ENCODE results near the gene ZNF341. TPM values are rescaled to one million over a fixed set of nuclear protein-coding genes. Genes with fewer than 3 reads are reported as not detected.
"Not testable (repeated sequence)": the region's sequence is repeated elsewhere in the genome, so short reads cannot be mapped to it uniquely, and the experiment has no call there.

The ZNF341 gene
- total RNA-seq, 2 experiments from 2014 or later = 5.8 to 6.8 TPM

GRCh38 chr20:33689973-33690372 is 41.8 kb upstream of the ZNF341 start:
- CTCF ChIA-PET = interaction anchor here (0.6 to 0.7 kb wide), 3 partner anchors 23 to 247 kb away, joined by 4 to 5 read pairs (median 4); no protein-coding TSS in a partner anchor
- peak; percentile 83 for DNase-seq
- peaks cover 4% of the 10 kb centered on the region for H3K36me3 Mint-ChIP-seq (ENCODE audit: low read depth)
- no peaks in the 10 kb centered on the region for H3K27me3 Mint-ChIP-seq (ENCODE audit: low read depth)
- intact Hi-C loops (cut with micrococcal nuclease) = loop anchor here (1.0 to 5.0 kb wide), 2 partner anchors 30 to 87 kb away; partner anchors contain the start of gene PXMP4
- peak overlapping the region; percentile 25 for H3K4me3 Mint-ChIP-seq
- peak overlapping the region; percentile 76 for H3K27ac Mint-ChIP-seq
- H3K4me1 Mint-ChIP-seq (ENCODE audit: low read depth) = peaks cover 44% of the 10 kb centered on the region
- no peaks in the 10 kb centered on the region for H3K9me3 Mint-ChIP-seq

- Mint-ChIP-seq H3K27me3 (ENCODE audit: low read depth) (no peaks in the 10 kb centered on the region), H3K27ac (no peak overlapping the region), H3K9me3 (peaks cover under 1% of the 10 kb centered on the region), H3K4me3 (no peak overlapping the region), H3K4me1 (ENCODE audit: low read depth) (peaks cover 27% of the 10 kb centered on the region), H3K36me3 (ENCODE audit: low read depth) (no peaks in the 10 kb centered on the region)
- no peak for DNase-seq
- intact Hi-C loops (cut with micrococcal nuclease) = no loop called here
- CTCF ChIA-PET = no interaction called here
Observed at GRCh38 chr20:33693289-33693688, 38.5 kb upstream of the ZNF341 start.

GRCh38 chr20:33693741-33694638 is 37.8 kb upstream of the ZNF341 start:
- DNase-seq = no peak
- no peak overlapping the region for H3K4me3 Mint-ChIP-seq
- CTCF ChIA-PET = interaction anchor here (0.6 kb wide), 1 partner anchor 29 kb away, joined by 3 read pairs; no protein-coding TSS in a partner anchor
- no peaks in the 10 kb centered on the region for H3K36me3 Mint-ChIP-seq (ENCODE audit: low read depth)
- peaks cover 2% of the 10 kb centered on the region for H3K9me3 Mint-ChIP-seq
- peaks cover 20% of the 10 kb centered on the region for H3K4me1 Mint-ChIP-seq (ENCODE audit: low read depth)
- no peaks in the 10 kb centered on the region for H3K27me3 Mint-ChIP-seq (ENCODE audit: low read depth)
- intact Hi-C loops (cut with micrococcal nuclease) = no loop called here
- H3K27ac Mint-ChIP-seq = no peak overlapping the region

GRCh38 chr20:33694639-33695012 is 37.2 kb upstream of the ZNF341 start:
- CTCF ChIA-PET = interaction anchor here (0.6 to 2.1 kb wide), 2 partner anchors 26 to 28 kb away, joined by 3 to 8 read pairs; no protein-coding TSS in a partner anchor
- no peak overlapping the region for H3K4me3 Mint-ChIP-seq
- H3K36me3 Mint-ChIP-seq (ENCODE audit: low read depth) = no peaks in the 10 kb centered on the region
- no peak for DNase-seq
- no peak overlapping the region for H3K27ac Mint-ChIP-seq
- H3K27me3 Mint-ChIP-seq (ENCODE audit: low read depth) = no peaks in the 10 kb centered on the region
- peaks cover 3% of the 10 kb centered on the region for H3K9me3 Mint-ChIP-seq
- intact Hi-C loops (cut with micrococcal nuclease) = no loop called here
- peaks cover 14% of the 10 kb centered on the region for H3K4me1 Mint-ChIP-seq (ENCODE audit: low read depth)

- CTCF ChIA-PET = interaction anchor here (1.2 to 2.1 kb wide), 2 partner anchors 9 to 28 kb away, joined by 3 to 8 read pairs; no protein-coding TSS in a partner anchor
- Mint-ChIP-seq H3K9me3 (peaks cover 3% of the 10 kb centered on the region), H3K36me3 (ENCODE audit: low read depth) (no peaks in the 10 kb centered on the region), H3K4me1 (ENCODE audit: low read depth) (peaks cover 3% of the 10 kb centered on the region), H3K27me3 (ENCODE audit: low read depth) (no peaks in the 10 kb centered on the region), H3K4me3 (no peak overlapping the region), H3K27ac (no peak overlapping the region)
- no peak for DNase-seq
- intact Hi-C loops (cut with micrococcal nuclease) = no loop called here
Observed at GRCh38 chr20:33696448-33696847, 35.3 kb upstream of the ZNF341 start.

GRCh38 chr20:33697129-33697528 is 34.7 kb upstream of the ZNF341 start:
- no peak for DNase-seq
- H3K4me1 Mint-ChIP-seq (ENCODE audit: low read depth) = peaks cover under 1% of the 10 kb centered on the region
- no peak overlapping the region for H3K27ac Mint-ChIP-seq
- H3K4me3 Mint-ChIP-seq = no peak overlapping the region
- H3K27me3 Mint-ChIP-seq (ENCODE audit: low read depth) = no peaks in the 10 kb centered on the region
- CTCF ChIA-PET = interaction anchor here (1.2 kb wide), 1 partner anchor 10 kb away, joined by 3 read pairs; no protein-coding TSS in a partner anchor
- intact Hi-C loops (cut with micrococcal nuclease) = no loop called here
- H3K36me3 Mint-ChIP-seq (ENCODE audit: low read depth) = peaks cover 2% of the 10 kb centered on the region
- peaks cover 5% of the 10 kb centered on the region for H3K9me3 Mint-ChIP-seq

GRCh38 chr20:33698966-33699365 is 32.8 kb upstream of the ZNF341 start:
- DNase-seq; CTCF ChIA-PET; H3K27ac Mint-ChIP-seq; H3K4me1 Mint-ChIP-seq (ENCODE audit: low read depth); intact Hi-C loops (cut with micrococcal nuclease); H3K36me3 Mint-ChIP-seq (ENCODE audit: low read depth); H3K4me3 Mint-ChIP-seq; H3K9me3 Mint-ChIP-seq; H3K27me3 Mint-ChIP-seq (ENCODE audit: low read depth): not testable (repeated sequence)

GRCh38 chr20:33700696-33701441 is 30.9 kb upstream of the ZNF341 start:
- CTCF ChIA-PET; intact Hi-C loops (cut with micrococcal nuclease); H3K9me3 Mint-ChIP-seq; H3K4me3 Mint-ChIP-seq; DNase-seq; H3K27me3 Mint-ChIP-seq (ENCODE audit: low read depth); H3K27ac Mint-ChIP-seq; H3K4me1 Mint-ChIP-seq (ENCODE audit: low read depth); H3K36me3 Mint-ChIP-seq (ENCODE audit: low read depth): not testable (repeated sequence)

- no peak overlapping the region for H3K4me3 Mint-ChIP-seq
- no peaks in the 10 kb centered on the region for H3K27me3 Mint-ChIP-seq (ENCODE audit: low read depth)
- peaks cover 2% of the 10 kb centered on the region for H3K36me3 Mint-ChIP-seq (ENCODE audit: low read depth)
- H3K27ac Mint-ChIP-seq = no peak overlapping the region
- DNase-seq = no peak
- peaks cover 5% of the 10 kb centered on the region for H3K9me3 Mint-ChIP-seq
- H3K4me1 Mint-ChIP-seq (ENCODE audit: low read depth) = no peaks in the 10 kb centered on the region
- intact Hi-C loops (cut with micrococcal nuclease) = no loop called here
- CTCF ChIA-PET = no interaction called here
Observed at GRCh38 chr20:33701629-33702450, 30.0 kb upstream of the ZNF341 start.

- intact Hi-C loops (cut with micrococcal nuclease) = no loop called here
- H3K9me3 Mint-ChIP-seq = peaks cover 5% of the 10 kb centered on the region
- H3K36me3 Mint-ChIP-seq (ENCODE audit: low read depth) = peaks cover 2% of the 10 kb centered on the region
- no peak overlapping the region for H3K27ac Mint-ChIP-seq
- H3K27me3 Mint-ChIP-seq (ENCODE audit: low read depth) = no peaks in the 10 kb centered on the region
- CTCF ChIA-PET = no interaction called here
- DNase-seq = no peak
- no peaks in the 10 kb centered on the region for H3K4me1 Mint-ChIP-seq (ENCODE audit: low read depth)
- H3K4me3 Mint-ChIP-seq = no peak overlapping the region
Observed at GRCh38 chr20:33702861-33703260, 28.9 kb upstream of the ZNF341 start.

GRCh38 chr20:33703498-33704137 is 28.2 kb upstream of the ZNF341 start:
- peaks cover 2% of the 10 kb centered on the region for H3K36me3 Mint-ChIP-seq (ENCODE audit: low read depth)
- no peak overlapping the region for H3K27ac Mint-ChIP-seq
- H3K4me3 Mint-ChIP-seq = no peak overlapping the region
- no peaks in the 10 kb centered on the region for H3K27me3 Mint-ChIP-seq (ENCODE audit: low read depth)
- intact Hi-C loops (cut with micrococcal nuclease) = no loop called here
- peaks cover 3% of the 10 kb centered on the region for H3K9me3 Mint-ChIP-seq
- no peaks in the 10 kb centered on the region for H3K4me1 Mint-ChIP-seq (ENCODE audit: low read depth)
- DNase-seq = no peak
- CTCF ChIA-PET = no interaction called here

Data from activated naive CD4-positive, alpha-beta T cell treated with anti-CD3 and anti-CD28 coated beads for 36 hours (primary cell).